Measurements from ENCODE around the gene TMEM129.

TMEM129 gene

DNA sequence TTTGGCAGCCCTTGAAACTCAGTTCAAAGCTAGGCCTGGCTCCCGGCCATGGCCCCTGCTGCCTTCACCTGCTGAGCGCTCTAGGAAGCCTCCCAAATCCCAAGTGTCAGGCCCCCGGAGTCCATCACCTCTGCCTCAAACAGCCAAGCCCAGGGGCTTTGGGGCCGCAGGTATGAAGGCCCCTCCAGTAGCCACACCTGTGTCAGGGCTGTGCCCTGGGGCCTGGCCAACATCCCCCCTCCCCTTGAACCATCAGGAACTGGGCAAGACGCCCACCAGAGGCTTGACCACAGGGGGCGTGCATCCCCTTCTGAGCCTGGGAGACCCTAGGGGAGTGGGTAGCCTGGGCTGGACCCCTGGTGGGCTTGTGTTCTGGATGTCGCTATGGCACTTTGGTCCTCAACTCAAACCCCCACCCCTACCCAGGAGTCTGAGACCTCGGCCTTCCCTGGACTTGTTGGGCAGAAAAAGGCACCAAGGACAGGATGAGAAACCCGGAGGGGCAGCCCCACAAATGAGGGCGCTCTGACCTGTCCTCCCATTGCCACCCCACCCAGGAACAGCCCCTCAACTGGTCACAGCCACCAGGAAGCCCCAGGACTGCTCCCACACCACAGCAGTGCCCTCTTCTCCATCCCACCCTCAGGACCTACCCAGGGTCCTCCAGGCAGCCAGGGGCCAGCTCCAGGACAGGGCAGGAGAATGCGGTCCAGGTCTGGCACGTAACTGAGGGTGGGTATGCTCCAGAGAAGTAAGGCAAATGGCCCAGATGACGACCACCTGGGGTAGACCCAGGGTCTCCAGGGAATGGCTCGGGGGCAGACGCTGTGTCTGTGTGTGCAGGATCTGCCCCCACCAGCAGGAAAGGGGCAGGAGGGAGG, 4.8 kb downstream of the TMEM129 start:
- TF ChIP-seq CTCF (conservative IDR thresholded peaks at IDR 0.05; ENCODE audit: low read depth, low read length): no peak
- no peak for DNase-seq (ENCODE audit: low read depth)
- no peak overlapping the region for H3K4me3 ChIP-seq (ENCODE audit: low read depth, low read length)

- TF ChIP-seq CTCF (conservative IDR thresholded peaks at IDR 0.05; ENCODE audit: low read depth, low read length): no peak
- no peak for DNase-seq (ENCODE audit: low read depth)
- H3K4me3 ChIP-seq (ENCODE audit: low read depth, low read length): no peak overlapping the region
Observed at GRCh38 chr4:1715002-1715758, 5.9 kb downstream of the TMEM129 start.

DNA sequence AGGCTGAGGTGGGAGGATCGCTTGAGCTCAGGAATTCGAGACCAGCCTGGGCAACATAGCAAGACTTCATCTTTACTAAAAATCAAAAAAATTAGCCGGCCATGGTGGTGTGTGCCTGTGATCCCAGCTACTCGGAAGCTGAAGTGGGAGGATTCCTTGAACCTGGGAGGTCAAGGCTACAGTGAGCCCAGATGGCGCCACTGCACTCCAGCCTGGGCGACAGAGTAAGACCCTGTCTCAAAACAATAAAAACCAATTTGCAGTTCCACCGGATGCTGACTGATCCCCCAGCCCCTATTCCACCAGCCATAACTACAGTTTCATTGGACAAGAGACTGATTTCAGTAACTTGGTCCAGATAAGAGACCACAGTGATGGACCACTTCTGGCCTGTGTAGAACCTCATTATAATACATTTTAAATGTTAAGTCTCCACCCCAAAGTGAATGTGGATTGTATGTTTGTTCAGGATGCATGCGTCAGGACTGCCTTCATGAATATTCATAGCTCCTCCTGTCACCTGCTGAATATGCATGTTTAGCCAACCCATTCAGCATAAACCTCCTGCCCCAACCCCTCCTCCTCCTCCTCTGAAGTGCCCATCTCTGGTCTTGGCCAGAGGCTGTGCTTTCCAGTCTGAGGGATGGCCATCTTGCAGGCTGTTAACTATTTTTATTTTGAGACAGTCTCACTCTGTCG, 6.7 kb downstream of the TMEM129 start:
- no peak for DNase-seq (ENCODE audit: low read depth)
- H3K4me3 ChIP-seq (ENCODE audit: low read depth, low read length): no peak overlapping the region
- no peak for TF ChIP-seq CTCF (conservative IDR thresholded peaks at IDR 0.05; ENCODE audit: low read depth, low read length)

- no peak for TF ChIP-seq CTCF (conservative IDR thresholded peaks at IDR 0.05; ENCODE audit: low read depth, low read length)
- no peak for DNase-seq (ENCODE audit: low read depth)
- H3K4me3 ChIP-seq (ENCODE audit: low read depth, low read length): peak overlapping the region; percentile 76
Observed at GRCh38 chr4:1713003-1713851, 7.9 kb downstream of the TMEM129 start.

DNA sequence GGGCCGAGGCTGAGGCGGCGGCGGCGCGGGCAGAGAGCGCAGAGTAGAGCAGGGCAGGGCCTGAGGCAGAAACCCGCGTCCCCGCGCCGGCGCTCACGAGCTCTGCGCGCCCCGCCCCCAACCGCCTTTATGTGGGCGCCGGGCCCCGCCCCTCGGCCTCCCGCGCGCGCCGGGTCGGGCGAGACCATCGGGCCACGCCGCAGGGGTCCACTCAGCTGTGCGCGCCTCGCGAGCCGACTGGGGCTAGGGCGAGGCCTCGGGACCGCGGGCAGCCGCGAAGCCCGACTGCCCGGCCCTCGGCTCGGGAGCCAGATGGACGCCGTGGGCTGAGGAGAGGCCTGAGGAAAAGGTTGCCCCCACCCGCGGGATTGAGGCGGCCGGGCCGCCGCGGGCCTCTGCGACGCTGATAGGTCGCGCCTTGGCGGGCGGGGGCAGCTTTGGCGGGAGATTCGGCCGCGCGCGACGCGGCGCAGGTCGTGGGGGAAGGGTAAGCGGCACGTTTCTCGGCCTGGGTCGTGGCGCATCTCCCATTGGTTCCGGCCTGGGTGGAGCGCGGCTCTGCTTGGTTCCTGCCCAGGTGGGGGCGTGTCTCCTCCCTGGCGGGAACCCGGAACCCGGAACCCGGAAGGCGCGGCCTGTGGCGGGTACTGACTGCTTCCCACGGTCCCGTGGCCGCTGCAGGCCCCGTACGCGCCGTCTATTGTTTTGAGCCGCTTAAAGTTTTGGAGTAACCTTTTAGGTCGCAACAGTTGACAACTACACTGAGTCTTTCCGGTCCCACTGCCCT, 8.7 kb downstream of the TMEM129 start, which contains the start of gene SLBP:
SLBP (minus strand) TSS at position 104 of the 787 bp plus-strand sequence. CDS start 131 bp downstream, outside the sequence.
- H3K4me3 ChIP-seq (ENCODE audit: low read depth, low read length): peak within 1 kb of the TSS; percentile 76

More for the DNA sequence above, 8.7 kb downstream of the TMEM129 start, which contains the start of gene SLBP:
- no peak for TF ChIP-seq CTCF (conservative IDR thresholded peaks at IDR 0.05; ENCODE audit: low read depth, low read length)
- DNase-seq (ENCODE audit: low read depth): peak; percentile 95

Data from choroid plexus epithelial cell (primary cell).